ENCODE data around the gene ADGRD2. TPM values are rescaled to one million over a fixed set of nuclear protein-coding genes. Genes with fewer than 3 reads are reported as not detected.
A peak's percentile ranks its signal among the peaks of the same experiment; 100 is the strongest.

ADGRD2 gene
- total and polyA plus RNA-seq, 2 of the 13 experiments (the other 11 are each of a cell fraction or from before 2014, with no cell fraction given), result not detected

- TF ChIP-seq ZNF639 (CRISPR knock-in tag; conservative IDR thresholded peaks at IDR 0.05) (no peak), ZNF737 (CRISPR knock-in tag; IDR thresholded peaks at IDR 0.05; ENCODE audit: borderline replicate concordance) (peak; percentile 43; the same call in 1 of the 2 replicates), ZNF747 (CRISPR knock-in tag; IDR thresholded peaks at IDR 0.05; ENCODE audit: borderline replicate concordance) (peak; percentile 46; the same call in 1 of the 2 replicates), CREBL2 (CRISPR knock-in tag; IDR thresholded peaks at IDR 0.05; ENCODE audit: borderline replicate concordance) (0 out of 2 replicates have a peak, but pooled peaks have one; percentile 59), ZNF709 (CRISPR knock-in tag; IDR thresholded peaks at IDR 0.05) (peak; percentile 69), ATF3 (CRISPR knock-in tag; IDR thresholded peaks at IDR 0.05) (no peak), REST (IDR thresholded peaks at IDR 0.05; ENCODE audit: borderline replicate concordance in 1 of 2, low read depth in 1 of 2, low read length in 2 of 2) (no peak), ZBTB43 (CRISPR knock-in tag; conservative IDR thresholded peaks at IDR 0.05) (no peak), ZNF512B (CRISPR knock-in tag; IDR thresholded peaks at IDR 0.05; ENCODE audit: borderline replicate concordance) (no peak), SKIL (CRISPR knock-in tag; IDR thresholded peaks at IDR 0.05; ENCODE audit: borderline replicate concordance) (no peak)
Observed at GRCh38 chr9:124506931-124507879, 57.0 kb downstream of the ADGRD2 start, which contains the start of gene NR5A1 (continued).

All from HepG2 (cell line).